Measurements from ENCODE around the gene DZANK1. TPM values are rescaled to one million over a fixed set of nuclear protein-coding genes. Genes with fewer than 3 reads are reported as not detected.
A peak's percentile ranks its signal among the peaks of the same experiment; 100 is the strongest.

Gene DZANK1
- polyA plus RNA-seq, 6 donors from 2014 or later = 0.65 to 1.7 (median 1.1) TPM

DNA sequence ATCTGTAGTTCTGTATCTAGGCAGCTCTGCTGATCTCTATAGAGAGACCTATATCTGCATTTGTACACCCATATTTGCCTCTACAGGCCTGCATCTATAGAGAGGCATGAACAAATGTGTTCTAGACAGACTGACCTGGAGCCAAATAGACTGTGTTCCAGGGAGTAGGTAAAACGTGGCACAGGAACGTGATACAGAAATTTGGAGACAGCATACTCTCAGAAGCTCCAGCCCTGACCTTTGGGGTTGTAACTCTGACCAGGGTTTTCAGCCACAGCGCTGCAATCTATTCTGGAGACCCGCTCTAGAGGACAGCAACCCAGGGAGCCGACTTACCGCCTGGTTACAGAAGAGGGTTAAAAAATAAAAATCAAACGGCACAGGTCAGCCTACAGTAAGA is 29.2 kb upstream of the DZANK1 start:
- H3K4me1 Mint-ChIP-seq = peaks cover 9 to 11% (median 11%) of the 10 kb centered on the region in 3 donors

DNA sequence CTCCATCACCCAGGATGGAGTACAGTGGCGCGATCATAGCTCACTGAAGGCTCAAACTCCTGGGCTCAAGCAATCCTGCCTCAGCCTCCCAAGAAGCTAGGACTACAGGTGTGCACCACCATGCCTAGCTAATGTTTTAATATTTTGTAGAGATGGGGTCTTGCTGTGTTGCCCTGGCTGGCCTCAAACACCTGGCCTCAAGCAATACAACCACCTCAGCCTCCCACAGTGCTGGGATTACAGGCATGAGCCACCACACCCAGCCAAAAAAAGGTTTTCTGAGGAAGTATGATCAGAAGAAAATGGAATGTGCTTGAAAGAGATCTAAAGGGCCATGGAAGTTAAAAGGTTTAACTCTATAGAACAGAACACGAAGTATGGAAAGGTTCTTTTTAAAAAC is 21.5 kb upstream of the DZANK1 start:
- H3K4me1 Mint-ChIP-seq = peaks cover 0 to 3% (median 0%) of the 10 kb centered on the region in 3 donors
- peaks cover 12 to 15% of the 10 kb centered on the region in 2 donors for H3K36me3 Mint-ChIP-seq
- no peak overlapping the region for H3K4me3 Mint-ChIP-seq
- H3K9me3 Mint-ChIP-seq = no peaks in the 10 kb centered on the region
- no peak overlapping the region for H3K27ac Mint-ChIP-seq
- no peaks in the 10 kb centered on the region for H3K27me3 Mint-ChIP-seq
- ATAC-seq (ENCODE audit: low read depth in 2 of 2) = no peak
- no peak for DNase-seq

More for the DNA sequence above, 29.2 kb upstream of the DZANK1 start:
- H3K27me3 Mint-ChIP-seq = peaks cover 0 to 4% (median 0%) of the 10 kb centered on the region in 3 donors
- no peak for ATAC-seq (ENCODE audit: low read depth in 2 of 2)
- peak overlapping the region; percentile 15 to 99 (median 96) for H3K4me3 Mint-ChIP-seq
- peaks cover 0 to 13% of the 10 kb centered on the region in 2 donors for H3K36me3 Mint-ChIP-seq
- H3K27ac Mint-ChIP-seq = peak overlapping the region in 5 of 6 donors; percentile 39 to 96 (median 90)
- DNase-seq = no peak
- H3K9me3 Mint-ChIP-seq = no peaks in the 10 kb centered on the region

DNA sequence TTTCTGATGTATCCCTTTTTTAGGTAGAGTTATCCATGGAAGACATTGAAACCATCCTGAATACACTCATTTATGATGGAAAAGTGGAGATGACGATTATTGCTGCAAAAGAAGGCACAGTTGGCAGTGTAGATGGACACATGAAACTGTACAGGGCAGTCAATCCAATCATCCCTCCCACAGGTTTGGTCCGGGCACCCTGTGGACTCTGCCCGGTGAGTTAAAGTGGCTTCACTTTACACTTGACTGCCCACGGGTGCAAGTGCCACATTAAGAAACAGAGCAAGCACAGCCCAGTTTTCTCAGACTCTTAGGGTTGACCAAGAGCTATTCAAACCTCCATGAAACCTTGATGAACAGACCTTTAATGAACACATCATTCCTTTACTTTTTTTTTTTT is 14.8 kb upstream of the DZANK1 start:
- ATAC-seq (ENCODE audit: low read depth in 2 of 2) = no peak
- DNase-seq = no peak
- Mint-ChIP-seq H3K27ac (peak overlapping the region in 2 of 6 donors; percentile 24 to 71), H3K4me1 (no peaks in the 10 kb centered on the region), H3K27me3 (no peaks in the 10 kb centered on the region), H3K9me3 (no peaks in the 10 kb centered on the region), H3K4me3 (no peak overlapping the region), H3K36me3 (peaks cover 7 to 13% of the 10 kb centered on the region in 2 donors)

DNA sequence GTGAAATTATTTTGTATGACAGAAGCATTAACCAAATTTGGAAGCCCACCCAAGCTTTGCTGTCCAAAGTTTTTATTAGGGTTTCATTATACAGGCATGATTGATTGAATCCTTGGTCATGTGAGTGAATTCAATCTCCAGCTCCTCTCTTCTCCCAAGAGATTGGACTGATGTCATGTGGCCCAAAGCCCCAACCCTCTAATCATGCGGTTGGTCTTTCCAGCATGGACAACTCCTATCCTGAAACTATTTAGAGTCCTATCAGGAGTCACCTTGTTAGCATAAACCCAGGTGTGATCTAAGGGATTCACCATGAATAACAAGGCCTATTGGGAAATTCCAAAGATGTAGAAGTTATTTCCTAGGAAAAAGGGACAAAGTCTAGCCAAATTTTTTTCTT is 11.0 kb upstream of the DZANK1 start:
- Mint-ChIP-seq H3K4me3 (no peak overlapping the region), H3K36me3 (peaks cover 28 to 29% of the 10 kb centered on the region in 2 donors), H3K27ac (no peak overlapping the region), H3K27me3 (no peaks in the 10 kb centered on the region), H3K9me3 (no peaks in the 10 kb centered on the region), H3K4me1 (no peaks in the 10 kb centered on the region)
- ATAC-seq (ENCODE audit: low read depth in 2 of 2) (no peak), DNase-seq (no peak)

DNA sequence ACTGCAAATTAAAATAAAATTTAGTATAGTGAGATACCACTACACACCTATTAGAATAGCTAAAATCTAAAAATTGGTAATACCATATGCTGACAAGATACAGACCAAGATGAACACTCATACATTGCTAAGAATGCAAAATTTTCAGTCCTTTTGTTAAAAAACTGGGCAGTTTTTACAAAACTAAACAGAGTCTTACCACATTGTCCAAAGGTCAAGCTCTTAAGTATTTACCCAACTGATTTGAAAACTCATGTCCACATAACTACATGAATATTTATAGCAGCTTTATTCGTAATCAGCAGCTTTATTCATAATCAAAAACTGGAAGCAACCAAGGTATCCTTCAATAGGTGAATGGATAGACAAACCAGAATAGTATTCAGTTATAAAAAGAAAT is 10.4 kb upstream of the DZANK1 start:
- no peaks in the 10 kb centered on the region for H3K27me3 Mint-ChIP-seq
- H3K9me3 Mint-ChIP-seq = no peaks in the 10 kb centered on the region
- no peak overlapping the region for H3K4me3 Mint-ChIP-seq
- no peak for DNase-seq
- ATAC-seq (ENCODE audit: low read depth in 2 of 2) = no peak
- no peaks in the 10 kb centered on the region for H3K4me1 Mint-ChIP-seq
- H3K36me3 Mint-ChIP-seq = peaks cover 23 to 28% of the 10 kb centered on the region in 2 donors
- no peak overlapping the region for H3K27ac Mint-ChIP-seq

DNA sequence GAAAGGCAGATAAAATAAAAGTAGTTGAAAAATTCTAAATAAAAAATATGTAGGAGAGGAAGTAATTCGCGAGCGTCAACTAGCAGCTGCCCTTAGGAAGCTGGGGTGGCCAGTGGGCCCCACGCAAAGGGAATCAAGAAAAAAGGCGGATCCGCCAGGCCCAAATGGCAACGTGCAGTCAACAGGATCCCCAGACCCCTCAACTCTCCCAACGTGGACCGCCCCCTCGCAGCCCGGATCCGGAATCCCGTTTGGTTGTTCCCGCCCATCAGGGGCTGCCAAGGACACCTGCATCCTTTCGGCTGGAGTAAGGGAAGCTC is 296 bp downstream of the DZANK1 start:
- DNase-seq = no peak
- ATAC-seq (ENCODE audit: low read depth in 2 of 2) = no peak
- Mint-ChIP-seq H3K4me3 (peak overlapping the region; percentile 95 to 99 (median 98)), H3K27me3 (no peaks in the 10 kb centered on the region), H3K4me1 (peaks cover 15 to 27% (median 16%) of the 10 kb centered on the region in 3 donors), H3K36me3 (no peaks in the 10 kb centered on the region), H3K27ac (peak overlapping the region; percentile 96 to 100 (median 99)), H3K9me3 (no peaks in the 10 kb centered on the region)

DNA sequence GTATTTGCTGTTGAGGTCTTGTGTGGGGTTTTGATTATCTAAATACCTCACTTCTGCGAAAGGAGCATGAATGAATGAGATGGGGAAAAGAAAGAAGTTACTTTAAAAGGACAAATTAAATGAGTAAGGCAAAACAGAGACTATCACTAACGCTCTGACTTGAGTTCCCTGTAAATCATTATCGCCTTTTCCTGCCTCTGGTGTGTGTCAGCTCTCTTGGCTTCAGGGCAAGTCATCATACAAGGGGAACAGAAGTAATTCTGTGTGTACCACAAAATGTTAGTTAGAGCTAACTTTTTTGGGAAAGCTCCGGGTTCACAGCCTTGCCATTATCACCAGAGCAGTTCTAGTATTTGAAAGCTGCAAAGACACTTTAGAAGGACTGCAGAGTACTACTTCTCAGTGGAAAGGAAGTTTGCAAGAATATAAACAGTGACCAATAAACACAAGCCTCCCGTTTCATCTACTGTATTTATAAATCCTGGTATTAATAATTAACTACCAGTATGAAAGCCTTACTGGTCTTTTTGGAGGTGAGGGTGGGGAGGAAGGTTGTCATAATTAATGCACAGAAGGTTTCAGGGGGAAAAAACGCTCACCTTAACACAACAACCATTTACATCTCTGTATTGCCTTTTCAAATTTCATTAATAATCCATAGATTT is 1.2 kb downstream of the DZANK1 start:
- ATAC-seq (ENCODE audit: low read depth in 2 of 2) (no peak), DNase-seq (no peak)
- peaks cover 15 to 27% (median 16%) of the 10 kb centered on the region in 3 donors for H3K4me1 Mint-ChIP-seq
- no peaks in the 10 kb centered on the region for H3K9me3 Mint-ChIP-seq
- no peaks in the 10 kb centered on the region for H3K27me3 Mint-ChIP-seq
- H3K4me3 Mint-ChIP-seq = peak overlapping the region in 6 of 8 donors; percentile 95 to 99 (median 98)
- peak overlapping the region in 4 of 6 donors; percentile 11 to 99 (median 80) for H3K27ac Mint-ChIP-seq
- H3K36me3 Mint-ChIP-seq = no peaks in the 10 kb centered on the region

DNA sequence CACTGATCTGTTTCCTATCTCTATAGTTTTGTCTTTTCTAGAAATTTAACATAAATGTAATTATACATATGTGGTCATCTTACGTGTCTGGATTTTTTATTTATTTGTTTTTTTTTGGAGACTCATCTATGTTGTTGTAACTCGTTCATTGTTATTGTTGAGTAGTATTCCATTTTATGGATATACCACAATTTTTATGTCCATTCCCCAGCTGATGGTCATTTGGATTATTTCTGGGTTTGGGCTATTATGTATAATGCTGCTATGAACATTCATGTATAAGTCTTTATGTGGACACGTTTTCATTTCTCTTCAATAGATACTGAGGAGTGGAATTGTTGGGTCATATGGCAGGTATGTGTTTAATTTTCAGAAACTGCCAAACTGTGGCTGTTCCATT is 10.2 kb downstream of the DZANK1 start:
- Mint-ChIP-seq H3K27ac (no peak overlapping the region), H3K4me3 (no peak overlapping the region), H3K36me3 (peaks cover 5 to 7% of the 10 kb centered on the region in 2 donors), H3K27me3 (peaks cover 0 to 5% (median 0%) of the 10 kb centered on the region in 3 donors), H3K9me3 (peaks cover 0 to 6% (median 2%) of the 10 kb centered on the region in 7 donors), H3K4me1 (no peaks in the 10 kb centered on the region)
- DNase-seq = no peak
- no peak for ATAC-seq (ENCODE audit: low read depth in 2 of 2)

DNA sequence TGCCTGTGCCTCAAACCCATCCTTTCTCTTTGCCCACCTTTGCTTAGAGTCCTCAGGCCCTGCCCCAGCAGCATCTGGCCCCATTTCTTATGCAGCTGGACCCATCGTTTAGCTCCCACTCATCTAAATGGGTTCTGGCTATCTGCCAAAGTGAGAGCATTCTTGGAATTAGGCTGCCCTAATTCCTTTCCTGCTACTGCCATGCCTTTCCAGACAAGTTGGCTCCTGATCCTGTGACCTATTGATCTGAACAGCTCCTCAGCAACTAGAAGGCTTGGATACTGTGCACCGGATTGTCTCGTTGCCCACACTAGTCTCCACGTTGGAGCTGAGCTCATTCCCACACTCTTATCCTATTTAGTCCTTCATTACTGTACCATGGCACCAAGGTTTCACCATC is 22.9 kb downstream of the DZANK1 start:
- Mint-ChIP-seq H3K27ac (peak overlapping the region in 1 of 6 donors; percentile 90), H3K9me3 (no peaks in the 10 kb centered on the region), H3K4me1 (no peaks in the 10 kb centered on the region), H3K36me3 (peaks cover 3 to 7% of the 10 kb centered on the region in 2 donors), H3K27me3 (no peaks in the 10 kb centered on the region), H3K4me3 (no peak overlapping the region)
- ATAC-seq (ENCODE audit: low read depth in 2 of 2) (no peak), DNase-seq (no peak)

DNA sequence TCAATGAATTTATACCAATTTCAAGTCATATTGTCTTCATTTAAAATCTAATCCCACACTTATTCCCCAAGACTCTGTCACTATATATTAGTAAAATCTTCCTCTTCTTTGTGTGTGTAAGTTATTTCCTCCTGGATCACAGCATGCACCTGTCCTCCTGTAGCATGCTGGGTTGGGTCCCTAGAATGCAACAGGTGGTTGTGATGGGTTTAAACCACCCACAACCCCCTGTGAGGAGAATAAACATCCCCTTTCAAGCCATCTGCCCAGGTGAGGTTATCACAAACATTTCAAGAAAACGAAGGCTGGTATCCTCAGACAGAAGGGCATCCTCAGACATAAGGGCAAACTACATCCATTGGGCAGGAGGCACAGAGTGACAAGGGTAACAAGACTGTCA is 26.4 kb downstream of the DZANK1 start:
- Mint-ChIP-seq H3K27ac (no peak overlapping the region), H3K27me3 (no peaks in the 10 kb centered on the region), H3K4me3 (no peak overlapping the region), H3K36me3 (peaks cover 4 to 12% of the 10 kb centered on the region in 2 donors), H3K9me3 (peaks cover 0 to 11% (median 7%) of the 10 kb centered on the region in 7 donors), H3K4me1 (peaks cover 8 to 13% (median 12%) of the 10 kb centered on the region in 3 donors)
- ATAC-seq (ENCODE audit: low read depth in 2 of 2) = no peak
- no peak for DNase-seq

DNA sequence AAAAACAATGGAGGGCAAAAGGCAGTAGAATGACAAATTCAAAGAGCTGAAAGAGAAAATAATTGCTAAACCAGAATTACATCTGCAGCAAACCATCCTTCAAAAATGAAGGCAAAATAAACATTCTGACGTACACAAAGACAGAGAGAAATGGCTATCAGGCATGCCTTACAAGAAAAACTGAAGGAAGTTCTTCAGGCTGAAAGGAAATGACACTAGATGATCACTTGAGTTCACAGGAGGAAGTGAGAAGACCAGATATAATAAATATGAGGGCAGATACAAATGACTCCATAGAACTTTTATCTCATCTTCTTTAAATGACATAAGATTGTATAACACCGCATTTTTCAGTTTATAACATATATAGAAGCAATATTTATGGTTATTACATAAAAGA is 30.0 kb downstream of the DZANK1 start:
- peaks cover 0 to 12% (median 8%) of the 10 kb centered on the region in 7 donors for H3K9me3 Mint-ChIP-seq
- peak overlapping the region; percentile 67 to 94 (median 84) for H3K27ac Mint-ChIP-seq
- no peaks in the 10 kb centered on the region for H3K27me3 Mint-ChIP-seq
- H3K4me3 Mint-ChIP-seq = peak overlapping the region in 6 of 8 donors; percentile 38 to 66 (median 54)
- DNase-seq (peak; percentile 41), ATAC-seq (ENCODE audit: low read depth in 2 of 2) (peak; percentile 98)
- peaks cover 11 to 13% (median 12%) of the 10 kb centered on the region in 3 donors for H3K4me1 Mint-ChIP-seq
- peaks cover 4 to 21% of the 10 kb centered on the region in 2 donors for H3K36me3 Mint-ChIP-seq

DNA sequence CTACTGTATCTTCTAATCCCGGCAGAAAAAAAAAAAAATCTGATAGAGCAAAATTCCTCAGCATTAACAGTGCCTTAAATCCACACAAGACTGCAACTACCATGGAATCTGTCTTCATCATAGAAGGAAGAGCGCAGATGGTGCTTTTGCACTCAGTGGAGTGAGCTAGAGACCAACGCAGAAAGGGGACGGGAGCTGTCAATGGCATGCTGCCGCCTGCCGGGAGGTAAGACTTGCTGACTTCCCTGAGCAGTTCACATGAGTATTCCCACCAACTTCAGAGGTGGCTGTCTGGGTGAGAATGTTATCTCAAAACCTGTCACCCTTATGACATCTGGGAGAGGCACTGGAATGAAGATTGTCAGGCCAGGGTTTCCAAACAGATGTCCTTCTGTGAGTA is 35.6 kb downstream of the DZANK1 start:
- H3K9me3 Mint-ChIP-seq = peaks cover 0 to 7% (median 0%) of the 10 kb centered on the region in 7 donors
- H3K4me1 Mint-ChIP-seq = peaks cover 0 to 3% (median 1%) of the 10 kb centered on the region in 3 donors
- peaks cover 5 to 11% of the 10 kb centered on the region in 2 donors for H3K36me3 Mint-ChIP-seq
- no peaks in the 10 kb centered on the region for H3K27me3 Mint-ChIP-seq
- H3K4me3 Mint-ChIP-seq = no peak overlapping the region
- no peak for ATAC-seq (ENCODE audit: low read depth in 2 of 2)
- H3K27ac Mint-ChIP-seq = peak overlapping the region in 1 of 6 donors; percentile 90
- DNase-seq = no peak

DNA sequence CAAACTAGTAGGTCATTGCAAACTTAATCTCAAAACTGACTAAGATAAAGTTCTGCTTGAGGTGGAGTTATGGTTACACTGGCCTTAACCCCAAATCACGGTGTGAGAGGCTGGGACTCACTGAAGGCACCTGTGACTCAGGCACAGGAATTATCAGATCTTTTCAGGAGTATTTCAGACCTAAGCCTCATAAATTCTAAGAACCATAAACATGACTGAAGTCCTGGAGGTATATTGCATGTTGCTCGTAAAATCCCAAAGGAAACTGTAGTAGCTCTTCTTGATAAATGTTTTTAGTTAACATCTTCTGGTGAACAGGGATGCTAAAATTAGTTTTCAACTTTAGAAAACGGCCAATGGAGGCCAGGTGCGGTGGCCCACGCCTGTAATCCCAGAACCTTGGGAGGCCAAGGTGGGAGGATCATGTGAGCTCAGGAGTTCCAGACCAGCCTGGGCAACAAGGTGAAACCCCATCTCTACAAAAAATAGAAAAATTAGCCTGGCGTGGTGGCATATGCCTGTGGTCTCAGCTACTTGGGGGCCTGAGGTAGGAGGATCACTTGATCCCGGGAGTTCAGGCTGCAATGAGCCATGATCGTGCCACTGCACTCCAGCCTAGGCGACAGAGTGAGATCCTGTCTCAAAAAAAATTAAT is 36.5 kb downstream of the DZANK1 start:
- Mint-ChIP-seq H3K4me1 (peaks cover 0 to 3% (median 0%) of the 10 kb centered on the region in 3 donors), H3K36me3 (peaks cover 5 to 8% of the 10 kb centered on the region in 2 donors), H3K27ac (no peak overlapping the region)

More for the DNA sequence above, 36.5 kb downstream of the DZANK1 start:
- DNase-seq (no peak), ATAC-seq (ENCODE audit: low read depth in 2 of 2) (no peak)
- H3K4me3 Mint-ChIP-seq = no peak overlapping the region
- H3K9me3 Mint-ChIP-seq = peaks cover 0 to 4% (median 0%) of the 10 kb centered on the region in 7 donors
- H3K27me3 Mint-ChIP-seq = no peaks in the 10 kb centered on the region
